HG02610 (cell line): ENCODE data around the gene GAGE12F.
"Not testable (repeated sequence)": the region's sequence is repeated elsewhere in the genome, so short reads cannot be mapped to it uniquely, and the experiment has no call there.

Source experiments
- ATAC-seq: cut with Tn5 transposase; IDR thresholded peaks from one replicate; pipeline ENCODE4 v1.9.1; 2021; ENCODE audit warnings: mild to moderate bottlenecking, moderate library complexity; ENCODE audit not compliant: unreplicated experiment

The GAGE12F gene

GRCh38 chrX:49560542-49560941, at the start of gene GAGE12F:
GAGE12F (plus strand) TSS chrX:49560842; CDS start chrX:49561997, 1,155 bp downstream.
- not testable (repeated sequence) for ATAC-seq

GRCh38 chrX:49531877-49532276, 28.8 kb upstream of the GAGE12F start, which contains the start of gene GAGE12C:
GAGE12C (plus strand) TSS chrX:49532177; CDS start chrX:49533332, 1,155 bp downstream.
- not testable (repeated sequence) for ATAC-seq

- not testable (repeated sequence) for ATAC-seq
Observed at GRCh38 chrX:49541433-49541832, 19.2 kb upstream of the GAGE12F start, which contains the start of gene GAGE12D. GAGE12D (plus strand) TSS chrX:49541733; CDS start chrX:49542888, 1,155 bp downstream.

- ATAC-seq = not testable (repeated sequence)
Observed at GRCh38 chrX:49550989-49551388, 9.7 kb upstream of the GAGE12F start, which contains the start of gene GAGE12E. GAGE12E (plus strand) TSS chrX:49551289; CDS start chrX:49552444, 1,155 bp downstream.

- ATAC-seq = not testable (repeated sequence)
Observed at GRCh38 chrX:49568728-49569127, 8.1 kb downstream of the GAGE12F start.

- not testable (repeated sequence) for ATAC-seq
Observed at GRCh38 chrX:49569152-49569551, 8.5 kb downstream of the GAGE12F start.

- ATAC-seq = not testable (repeated sequence)
Observed at GRCh38 chrX:49570100-49570499, 9.5 kb downstream of the GAGE12F start, which contains the start of gene GAGE12G. GAGE12G (plus strand) TSS chrX:49570400; CDS start chrX:49571555, 1,155 bp downstream.

- not testable (repeated sequence) for ATAC-seq
Observed at GRCh38 chrX:49579649-49580048, 19.0 kb downstream of the GAGE12F start, which contains the start of gene GAGE12H. GAGE12H (plus strand) TSS chrX:49579949; CDS start chrX:49581104, 1,155 bp downstream.

GRCh38 chrX:49589196-49589595, 28.6 kb downstream of the GAGE12F start, which contains the start of gene GAGE2A:
GAGE2A (plus strand) TSS chrX:49589496; CDS start chrX:49590651, 1,155 bp downstream.
- not testable (repeated sequence) for ATAC-seq

- not testable (repeated sequence) for ATAC-seq
Observed at GRCh38 chrX:49589769-49590478, 29.3 kb downstream of the GAGE12F start.

- not testable (repeated sequence) for ATAC-seq
Observed at GRCh38 chrX:49590488-49590887, 29.8 kb downstream of the GAGE12F start.

- not testable (repeated sequence) for ATAC-seq
Observed at GRCh38 chrX:49598720-49599119, 38.1 kb downstream of the GAGE12F start, which contains the start of gene GAGE1. GAGE1 (plus strand) TSS chrX:49599020; CDS start chrX:49600175, 1,155 bp downstream.

GRCh38 chrX:49610718-49611310, 50.2 kb downstream of the GAGE12F start:
- ATAC-seq = no peak
